Vagina (tissue), 2 donors: ENCODE data around the gene SHISA5.

ENCODE experiments used
- POLR2A ChIP-seq, 2 donors: fragments of 450-650 bp; IDR thresholded peaks; one replicate each; pipeline ENCODE4 v1.6.1; 2017; ENCODE audit warnings: antibody characterized with exemption in 2 of 2, mild to moderate bottlenecking in 2 of 2, moderate library complexity in 2 of 2
- POLR2AphosphoS5 ChIP-seq, 2 donors: sonication (generic); formaldehyde crosslinking; IDR thresholded peaks; one replicate each; pipeline ENCODE4 v1.9.0; 2017; ENCODE audit warnings: antibody characterized with exemption in 2 of 2, mild to moderate bottlenecking in 2 of 2, low read depth in 1 of 2; ENCODE audit not compliant: insufficient read depth in 1 of 2
- TF ChIP-seq, protein P1 (sequence below), 3 experiments: fragments of 450-650 bp in 2 of 3; fragments of 200-600 bp in 1 of 3; sonication (generic) in 1 of 3; IDR thresholded peaks; one replicate each; pipeline ENCODE4 v1.5.1; 2017 to 2019; ENCODE audit warnings: antibody characterized with exemption in 3 of 3, mild to moderate bottlenecking in 2 of 3, moderate library complexity in 2 of 3

GRCh38 chr3:48439820-48440589 lies 64.0 kb downstream of the SHISA5 start, which contains the start of the genes CCDC51 and TMA7:
- TF ChIP-seq POLR2A (IDR thresholded peaks at IDR 0.05) (peak in 1 of 2 donors; percentile 86), POLR2AphosphoS5 (IDR thresholded peaks at IDR 0.05; ENCODE audit: insufficient read depth in 1 of 2, low read depth in 1 of 2) (peak; percentile 99)
- TF ChIP-seq, protein P1, sequence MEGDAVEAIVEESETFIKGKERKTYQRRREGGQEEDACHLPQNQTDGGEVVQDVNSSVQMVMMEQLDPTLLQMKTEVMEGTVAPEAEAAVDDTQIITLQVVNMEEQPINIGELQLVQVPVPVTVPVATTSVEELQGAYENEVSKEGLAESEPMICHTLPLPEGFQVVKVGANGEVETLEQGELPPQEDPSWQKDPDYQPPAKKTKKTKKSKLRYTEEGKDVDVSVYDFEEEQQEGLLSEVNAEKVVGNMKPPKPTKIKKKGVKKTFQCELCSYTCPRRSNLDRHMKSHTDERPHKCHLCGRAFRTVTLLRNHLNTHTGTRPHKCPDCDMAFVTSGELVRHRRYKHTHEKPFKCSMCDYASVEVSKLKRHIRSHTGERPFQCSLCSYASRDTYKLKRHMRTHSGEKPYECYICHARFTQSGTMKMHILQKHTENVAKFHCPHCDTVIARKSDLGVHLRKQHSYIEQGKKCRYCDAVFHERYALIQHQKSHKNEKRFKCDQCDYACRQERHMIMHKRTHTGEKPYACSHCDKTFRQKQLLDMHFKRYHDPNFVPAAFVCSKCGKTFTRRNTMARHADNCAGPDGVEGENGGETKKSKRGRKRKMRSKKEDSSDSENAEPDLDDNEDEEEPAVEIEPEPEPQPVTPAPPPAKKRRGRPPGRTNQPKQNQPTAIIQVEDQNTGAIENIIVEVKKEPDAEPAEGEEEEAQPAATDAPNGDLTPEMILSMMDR (IDR thresholded peaks at IDR 0.05) = no peak
